WERI-Rb-1 (cell line): ENCODE data around the gene SRSF10.
A peak's percentile ranks its signal among the peaks of the same experiment; 100 is the strongest.

ENCODE experiments used
- DNase-seq: peaks from one replicate; pipeline ENCODE4 v3.0.0-alpha.2; 2020
- H3K27ac ChIP-seq: fragments of 250-450 bp; sonication (Bioruptor Pico); 2 replicates; pipeline ENCODE4 v1.5.1; 2020; ENCODE audit warnings: mild to moderate bottlenecking, moderate library complexity
- H3K27me3 ChIP-seq: fragments of 250-450 bp; sonication (Bioruptor Pico); 2 replicates; pipeline ENCODE4 v1.5.1; 2021; ENCODE audit warnings: mild to moderate bottlenecking, low read depth, moderate library complexity; ENCODE audit not compliant: insufficient read depth, severe bottlenecking
- H3K36me3 ChIP-seq: fragments of 250-450 bp; sonication (Bioruptor Pico); 2 replicates; pipeline ENCODE4 v1.5.1; 2020; ENCODE audit warnings: mild to moderate bottlenecking, moderate library complexity
- H3K4me3 ChIP-seq: 2 replicates; pipeline ENCODE4 v1.5.1; 2011; ENCODE audit warnings: low read depth, mild to moderate bottlenecking, control low read depth, low read length
- H3K9me3 ChIP-seq: fragments of 250-450 bp; sonication (Bioruptor Pico); 2 replicates; pipeline ENCODE4 v1.5.1; 2021; ENCODE audit warnings: mild to moderate bottlenecking, moderate library complexity; ENCODE audit not compliant: severe bottlenecking
- CTCF ChIP-seq: IDR thresholded peaks from 2 replicates; pipeline ENCODE4 v1.5.1; 2011; ENCODE audit warnings: low read depth, mild to moderate bottlenecking, control low read depth, inconsistent platforms, low read length

Gene SRSF10

GRCh38 chr1:23922321-23922943, 57.7 kb downstream of the SRSF10 start:
- Histone ChIP-seq H3K27me3 (no peaks in the 10 kb centered on the region), H3K27ac (no peak overlapping the region), H3K9me3 (no peaks in the 10 kb centered on the region), H3K4me3 (no peak overlapping the region), H3K36me3 (no peaks in the 10 kb centered on the region)
- no peak for TF ChIP-seq CTCF
- no peak for DNase-seq

- Histone ChIP-seq H3K27ac (no peak overlapping the region; the same call in 1 of the 2 replicates), H3K4me3 (no peak overlapping the region), H3K9me3 (no peaks in the 10 kb centered on the region), H3K36me3 (no peaks in the 10 kb centered on the region), H3K27me3 (no peaks in the 10 kb centered on the region)
- DNase-seq: peak; percentile 92
- peak; percentile 84 for TF ChIP-seq CTCF
These were observed 63.7 kb downstream of the SRSF10 start for GRCh38 chr1:23916209-23917131.

- TF ChIP-seq CTCF: no peak
- no peak overlapping the region for H3K27ac ChIP-seq
These were observed 64.7 kb downstream of the SRSF10 start for GRCh38 chr1:23915466-23915865.

GRCh38 chr1:23914921-23915320, 65.2 kb downstream of the SRSF10 start:
- no peak for DNase-seq
- H3K27me3 ChIP-seq: no peaks in the 10 kb centered on the region
- no peak for TF ChIP-seq CTCF
- no peaks in the 10 kb centered on the region for H3K36me3 ChIP-seq
- no peaks in the 10 kb centered on the region for H3K9me3 ChIP-seq
- no peak overlapping the region for H3K4me3 ChIP-seq
- H3K27ac ChIP-seq: no peak overlapping the region

More at GRCh38 chr1:23915466-23915865, 64.7 kb downstream of the SRSF10 start:
- no peak for DNase-seq
- H3K27me3 ChIP-seq: no peaks in the 10 kb centered on the region
- H3K9me3 ChIP-seq: no peaks in the 10 kb centered on the region
- no peak overlapping the region for H3K4me3 ChIP-seq
- H3K36me3 ChIP-seq: no peaks in the 10 kb centered on the region
